Panc1 (cell line): ENCODE data around the gene SLIT1. TPM values are rescaled to one million over a fixed set of nuclear protein-coding genes. Genes with fewer than 3 reads are reported as not detected.

ENCODE experiments used
- ATAC-seq: fragments of 200-7000 bp; cut with Tn5 transposase; 2 replicates; pipeline ENCODE4 v1.9.1; 2020; ENCODE audit warnings: mild to moderate bottlenecking, moderate library complexity
- BruUV-seq: library from RNA; stranded (reverse); fragments of 400-500 nt; replicated peaks from 2 replicates; lab custom pipeline; 2021; lab: Mats Ljungman, UMichigan
- CTCF ChIA-PET: fragments of 300-600 bp; sonication (Branson Sonifier 250); formaldehyde crosslinking; loops from one replicate; lab custom pipeline; 2022; ENCODE audit warnings: antibody characterized with exemption; lab: Charles Lee
- POLR2A ChIA-PET: fragments of 300-600 bp; sonication (Branson Sonifier 250); formaldehyde crosslinking; loops from one replicate; lab custom pipeline; 2022; ENCODE audit warnings: antibody characterized with exemption; lab: Charles Lee
- DNase-seq: peaks from one replicate; pipeline ENCODE4 v3.0.0-alpha.2; 2010; ENCODE audit warnings: low read depth, low spot score
- H3K27ac ChIP-seq: 2 replicates; pipeline ENCODE4 v1.5.1; 2011; ENCODE audit warnings: mild to moderate bottlenecking, low read length, inconsistent platforms
- H3K27me3 ChIP-seq: fragments of 200-500 bp; sonication (Bioruptor generic); 2 replicates; pipeline ENCODE4 v1.6.0; 2014; ENCODE audit warnings: low read length, inconsistent platforms; ENCODE audit not compliant: control insufficient read depth, insufficient read depth
- H3K36me3 ChIP-seq: fragments of 200-500 bp; sonication (Bioruptor generic); 2 replicates; pipeline ENCODE4 v1.5.1; 2014; ENCODE audit warnings: inconsistent platforms, mild to moderate bottlenecking, low read length, moderate library complexity; ENCODE audit not compliant: control insufficient read depth, insufficient read depth
- H3K4me1 ChIP-seq: 2 replicates; pipeline ENCODE4 v1.5.1; 2011; ENCODE audit warnings: inconsistent platforms, mild to moderate bottlenecking, low read length, moderate library complexity; ENCODE audit not compliant: control insufficient read depth, insufficient read depth
- H3K4me3 ChIP-seq, 2 experiments: 2 replicates each; pipeline ENCODE4 v1.5.1; 2011 to 2012; ENCODE audit warnings: low read depth in 2 of 2, low read length in 2 of 2, mild to moderate bottlenecking in 2 of 2, inconsistent platforms in 1 of 2, moderate library complexity in 1 of 2
- H3K9me3 ChIP-seq: fragments of 200-500 bp; sonication (Bioruptor generic); 2 replicates; pipeline ENCODE4 v1.5.1; 2014; ENCODE audit warnings: low read depth, mild to moderate bottlenecking, inconsistent platforms, low read length, moderate library complexity; ENCODE audit not compliant: control insufficient read depth, insufficient read depth
- POLR2AphosphoS5 ChIP-seq: IDR thresholded peaks from 2 replicates; pipeline ENCODE4 v1.6.1; 2012; ENCODE audit warnings: mild to moderate bottlenecking, low read depth, low read length, moderate library complexity
- REST ChIP-seq, 2 experiments: IDR thresholded peaks; 2 replicates each; pipeline ENCODE4 v1.6.1; 2011 to 2012; ENCODE audit warnings: low read depth in 2 of 2, control low read depth in 1 of 2, low read length in 1 of 2, mild to moderate bottlenecking in 1 of 2, moderate library complexity in 1 of 2; ENCODE audit not compliant: insufficient read depth in 1 of 2
- SIN3A ChIP-seq: IDR thresholded peaks from 2 replicates; pipeline ENCODE4 v1.6.1; 2012; ENCODE audit warnings: low read depth, mild to moderate bottlenecking, low read length, moderate library complexity, borderline replicate concordance; ENCODE audit not compliant: insufficient read depth
- TCF7L2 ChIP-seq: IDR thresholded peaks from 2 replicates; pipeline ENCODE4 v1.6.1; 2011; ENCODE audit warnings: mild to moderate bottlenecking, low read depth, low read length, inconsistent platforms
- in situ Hi-C: cut with HindIII; loops from 2 replicates; pipeline ENCODE4 v1.10.0; 2016; ENCODE audit warnings: low sequenced_read_pairs, low pct_unique_long_range_greater_than_20kb
- intact Hi-C: fragments of 100-400 bp; cut with micrococcal nuclease; formaldehyde crosslinking; loops from one replicate; pipeline ENCODE4 v1.10.0; 2022; ENCODE audit not compliant: unreplicated experiment
- total RNA-seq: library from RNA; stranded (reverse); gene quantifications from one replicate; pipeline ENCODE4 v1.2.1, GENCODE V29; 2021; ENCODE audit not compliant: unreplicated experiment
- TF ChIP-seq, protein P1 (sequence below): fragments of 450-650 bp; IDR thresholded peaks from 2 replicates; pipeline ENCODE4 v1.5.1; 2017; ENCODE audit warnings: mild to moderate bottlenecking

SLIT1 gene
- total RNA-seq, 1 experiment from 2014 or later: 2.6 TPM

DNA sequence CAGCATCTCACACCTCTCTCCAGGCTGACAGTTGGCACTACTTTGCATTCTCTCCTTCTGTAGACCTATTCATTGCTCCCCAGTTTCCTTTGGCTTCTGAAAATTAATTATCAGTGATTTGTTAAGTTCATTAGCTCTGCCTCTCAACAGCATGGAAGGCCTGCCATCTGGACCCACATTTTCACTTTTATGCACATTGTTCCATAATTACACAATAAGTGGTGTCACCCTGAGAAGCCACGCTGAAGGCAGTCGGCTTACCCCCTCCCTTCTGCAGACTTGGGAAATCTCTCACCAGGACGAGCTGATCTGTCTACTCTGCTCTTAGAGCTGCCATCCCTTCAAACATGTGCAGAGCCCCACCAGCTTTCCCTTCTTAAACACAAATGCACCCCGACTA, 64.7 kb downstream of the SLIT1 start:
- BruUV-seq: no TSS peak
- ChIA-PET POLR2A (no interaction called here), CTCF (no interaction called here)
- no peaks in the 10 kb centered on the region for H3K9me3 ChIP-seq
- intact Hi-C loops: no loop called here
- in situ Hi-C loops: no loop called here
- no peak for DNase-seq
- no peaks in the 10 kb centered on the region for H3K36me3 ChIP-seq
- no peak overlapping the region for H3K27ac ChIP-seq
- no peak overlapping the region for H3K4me3 ChIP-seq
- H3K4me1 ChIP-seq: no peaks in the 10 kb centered on the region
- H3K27me3 ChIP-seq: peaks cover 13% of the 10 kb centered on the region
- no peak for ATAC-seq
- no peak for TF ChIP-seq POLR2AphosphoS5
- no peak for TF ChIP-seq REST (IDR thresholded peaks at IDR 0.05; ENCODE audit: insufficient read depth in 1 of 2, low read depth in 2 of 2, low read length in 1 of 2)
- TF ChIP-seq TCF7L2: no peak
- TF ChIP-seq SIN3A: no peak
- TF ChIP-seq, protein P1, sequence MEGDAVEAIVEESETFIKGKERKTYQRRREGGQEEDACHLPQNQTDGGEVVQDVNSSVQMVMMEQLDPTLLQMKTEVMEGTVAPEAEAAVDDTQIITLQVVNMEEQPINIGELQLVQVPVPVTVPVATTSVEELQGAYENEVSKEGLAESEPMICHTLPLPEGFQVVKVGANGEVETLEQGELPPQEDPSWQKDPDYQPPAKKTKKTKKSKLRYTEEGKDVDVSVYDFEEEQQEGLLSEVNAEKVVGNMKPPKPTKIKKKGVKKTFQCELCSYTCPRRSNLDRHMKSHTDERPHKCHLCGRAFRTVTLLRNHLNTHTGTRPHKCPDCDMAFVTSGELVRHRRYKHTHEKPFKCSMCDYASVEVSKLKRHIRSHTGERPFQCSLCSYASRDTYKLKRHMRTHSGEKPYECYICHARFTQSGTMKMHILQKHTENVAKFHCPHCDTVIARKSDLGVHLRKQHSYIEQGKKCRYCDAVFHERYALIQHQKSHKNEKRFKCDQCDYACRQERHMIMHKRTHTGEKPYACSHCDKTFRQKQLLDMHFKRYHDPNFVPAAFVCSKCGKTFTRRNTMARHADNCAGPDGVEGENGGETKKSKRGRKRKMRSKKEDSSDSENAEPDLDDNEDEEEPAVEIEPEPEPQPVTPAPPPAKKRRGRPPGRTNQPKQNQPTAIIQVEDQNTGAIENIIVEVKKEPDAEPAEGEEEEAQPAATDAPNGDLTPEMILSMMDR: no peak

- no peak for ATAC-seq
- intact Hi-C loops: no loop called here
- H3K4me3 ChIP-seq: no peak overlapping the region
- no peaks in the 10 kb centered on the region for H3K4me1 ChIP-seq
- peaks cover 13% of the 10 kb centered on the region for H3K27me3 ChIP-seq
- H3K9me3 ChIP-seq: no peaks in the 10 kb centered on the region
- ChIA-PET POLR2A (no interaction called here), CTCF (no interaction called here)
- DNase-seq: no peak
- H3K36me3 ChIP-seq: no peaks in the 10 kb centered on the region
- H3K27ac ChIP-seq: no peak overlapping the region
- no TSS peak for BruUV-seq
- in situ Hi-C loops: no loop called here
- TF ChIP-seq TCF7L2 (no peak), REST (IDR thresholded peaks at IDR 0.05; ENCODE audit: insufficient read depth in 1 of 2, low read depth in 2 of 2, low read length in 1 of 2) (no peak), SIN3A (no peak), POLR2AphosphoS5 (no peak)
- TF ChIP-seq, protein P1: no peak
These were observed 65.4 kb downstream of the SLIT1 start for GRCh38 chr10:97120370-97120769.
